Fibroblast of skin of right biceps (primary cell): Measurements from ENCODE around the gene CCN5.

ENCODE experiments used
- DNase-seq: peaks from one replicate; pipeline ENCODE4 v3.0.0-alpha.2; 2013

Gene CCN5

DNA sequence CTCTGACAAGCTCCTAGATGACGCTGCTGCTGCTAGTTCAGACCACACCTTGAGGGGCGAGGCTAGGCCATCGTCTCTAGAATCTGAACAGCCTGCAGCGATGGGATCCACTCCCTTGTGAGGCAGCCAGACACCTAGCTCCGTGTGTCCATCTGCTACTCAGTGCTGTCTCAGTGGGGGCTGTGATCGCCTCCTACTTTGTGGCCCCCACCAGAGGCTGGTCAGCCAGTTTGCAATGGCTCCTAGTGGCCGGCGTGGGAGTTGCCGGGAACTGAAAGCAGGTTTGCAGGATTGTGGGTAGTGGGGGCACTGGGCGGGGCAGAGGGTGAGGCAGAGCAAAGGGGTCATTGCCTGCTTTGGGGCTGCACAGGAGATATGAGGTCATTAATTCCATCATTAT lies 2.8 kb downstream of the CCN5 start:
- DNase-seq: no peak

DNA sequence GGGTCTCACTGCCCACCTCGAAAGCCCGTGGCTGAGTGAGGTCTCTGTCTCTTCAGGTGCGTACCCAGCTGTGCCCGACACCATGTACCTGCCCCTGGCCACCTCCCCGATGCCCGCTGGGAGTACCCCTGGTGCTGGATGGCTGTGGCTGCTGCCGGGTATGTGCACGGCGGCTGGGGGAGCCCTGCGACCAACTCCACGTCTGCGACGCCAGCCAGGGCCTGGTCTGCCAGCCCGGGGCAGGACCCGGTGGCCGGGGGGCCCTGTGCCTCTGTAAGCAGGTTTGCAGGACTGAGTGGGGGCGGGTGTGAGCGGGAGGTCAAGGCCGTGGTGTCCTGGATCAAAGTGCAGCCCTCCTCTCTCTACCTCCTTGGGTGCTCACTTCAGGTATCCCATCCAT lies 4.7 kb downstream of the CCN5 start:
- no peak for DNase-seq

- DNase-seq: peak; percentile 81
These were observed 5.4 kb downstream of the CCN5 start for GRCh38 chr20:44720621-44720996.

- DNase-seq: peak; percentile 88
These were observed 6.0 kb downstream of the CCN5 start for GRCh38 chr20:44720997-44721784.

- no peak for DNase-seq
These were observed 6.6 kb downstream of the CCN5 start for GRCh38 chr20:44721785-44722054.

DNA sequence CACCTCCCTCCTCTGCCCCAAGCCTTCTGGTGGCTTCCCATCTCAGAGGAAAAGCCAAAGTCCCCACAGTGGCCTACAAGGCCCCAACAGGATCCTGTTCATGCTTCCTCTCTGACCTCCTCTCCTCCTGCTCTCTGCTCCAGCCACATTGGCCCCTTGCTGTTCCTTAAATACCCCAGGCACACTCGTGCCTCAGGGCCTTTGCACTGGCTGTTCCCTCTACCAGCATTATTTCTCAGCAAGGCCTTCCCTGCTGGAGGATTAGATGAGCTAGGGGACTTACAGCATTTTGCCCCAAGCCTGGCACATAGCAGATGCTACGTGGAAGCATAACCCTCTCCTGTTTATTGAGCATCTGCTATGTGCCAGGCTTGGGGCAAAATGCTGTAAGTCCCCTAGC lies 7.8 kb downstream of the CCN5 start:
- no peak for DNase-seq

DNA sequence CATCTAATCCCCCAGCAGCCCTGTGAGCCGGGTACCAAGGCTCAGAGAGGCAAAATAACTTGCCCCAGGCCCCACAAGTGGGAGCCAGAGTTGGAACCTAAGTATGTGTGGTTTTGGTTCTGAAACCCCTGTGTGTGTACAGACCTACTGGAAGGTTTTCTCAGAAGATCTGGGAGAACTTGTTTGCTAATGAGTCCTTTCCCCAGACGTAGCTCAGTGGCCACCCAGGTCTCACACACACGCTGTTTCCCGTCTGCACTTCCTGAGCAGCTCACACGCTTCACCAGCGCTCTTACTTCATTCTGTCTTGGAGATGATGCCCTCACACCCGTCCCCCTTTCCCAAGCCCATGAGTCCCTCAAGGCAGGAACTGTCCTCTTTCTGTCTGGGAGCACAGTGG lies 8.2 kb downstream of the CCN5 start:
- peak; percentile 54 for DNase-seq

- DNase-seq: no peak
These were observed 8.7 kb downstream of the CCN5 start for GRCh38 chr20:44723798-44724362.

DNA sequence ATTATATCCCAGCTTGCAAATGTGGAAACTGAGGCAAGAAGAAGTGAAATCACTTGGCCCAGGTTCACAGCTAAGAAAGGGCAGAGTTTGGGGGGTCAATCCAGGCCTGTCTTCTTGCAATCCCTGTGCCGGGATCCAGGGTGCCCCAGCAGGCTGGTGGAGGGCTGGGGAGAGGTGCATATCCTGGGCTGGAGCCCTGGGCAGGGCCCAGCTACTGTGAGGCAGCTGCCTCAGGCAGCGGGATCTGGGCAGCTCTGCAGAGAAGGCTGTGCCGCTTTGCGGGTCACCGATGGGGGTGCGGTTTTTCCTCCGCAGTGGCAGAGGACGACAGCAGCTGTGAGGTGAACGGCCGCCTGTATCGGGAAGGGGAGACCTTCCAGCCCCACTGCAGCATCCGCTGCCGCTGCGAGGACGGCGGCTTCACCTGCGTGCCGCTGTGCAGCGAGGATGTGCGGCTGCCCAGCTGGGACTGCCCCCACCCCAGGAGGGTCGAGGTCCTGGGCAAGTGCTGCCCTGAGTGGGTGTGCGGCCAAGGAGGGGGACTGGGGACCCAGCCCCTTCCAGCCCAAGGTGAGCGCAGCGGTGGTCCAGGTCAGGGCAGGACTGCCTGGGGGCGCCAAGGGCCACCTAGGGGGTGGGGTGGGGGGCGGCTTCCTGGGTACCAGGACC lies 9.4 kb downstream of the CCN5 start:
- DNase-seq: no peak

DNA sequence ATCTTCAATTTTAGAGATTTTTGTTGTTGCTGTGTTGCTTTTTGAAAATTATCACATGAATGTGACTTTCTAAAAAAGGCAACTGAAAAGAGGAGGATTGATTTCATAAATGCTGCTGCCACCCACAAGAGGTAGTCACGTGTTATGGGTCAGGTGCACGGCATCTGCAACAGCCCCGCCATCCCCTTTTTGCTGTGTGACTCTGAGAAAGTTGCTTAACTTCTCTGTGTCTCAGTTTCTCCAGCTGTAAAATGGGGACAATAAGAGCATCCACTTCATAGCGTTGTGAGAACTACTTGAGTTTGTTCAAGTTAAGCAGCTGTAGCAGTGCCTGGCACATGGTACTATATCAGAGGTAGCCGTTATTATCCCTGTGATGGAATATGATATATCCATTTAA lies 10.7 kb downstream of the CCN5 start:
- DNase-seq: no peak

DNA sequence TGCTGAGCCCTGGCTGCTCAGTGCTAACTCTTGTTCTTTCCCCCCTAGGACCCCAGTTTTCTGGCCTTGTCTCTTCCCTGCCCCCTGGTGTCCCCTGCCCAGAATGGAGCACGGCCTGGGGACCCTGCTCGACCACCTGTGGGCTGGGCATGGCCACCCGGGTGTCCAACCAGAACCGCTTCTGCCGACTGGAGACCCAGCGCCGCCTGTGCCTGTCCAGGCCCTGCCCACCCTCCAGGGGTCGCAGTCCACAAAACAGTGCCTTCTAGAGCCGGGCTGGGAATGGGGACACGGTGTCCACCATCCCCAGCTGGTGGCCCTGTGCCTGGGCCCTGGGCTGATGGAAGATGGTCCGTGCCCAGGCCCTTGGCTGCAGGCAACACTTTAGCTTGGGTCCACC lies 11.9 kb downstream of the CCN5 start:
- no peak for DNase-seq

DNA sequence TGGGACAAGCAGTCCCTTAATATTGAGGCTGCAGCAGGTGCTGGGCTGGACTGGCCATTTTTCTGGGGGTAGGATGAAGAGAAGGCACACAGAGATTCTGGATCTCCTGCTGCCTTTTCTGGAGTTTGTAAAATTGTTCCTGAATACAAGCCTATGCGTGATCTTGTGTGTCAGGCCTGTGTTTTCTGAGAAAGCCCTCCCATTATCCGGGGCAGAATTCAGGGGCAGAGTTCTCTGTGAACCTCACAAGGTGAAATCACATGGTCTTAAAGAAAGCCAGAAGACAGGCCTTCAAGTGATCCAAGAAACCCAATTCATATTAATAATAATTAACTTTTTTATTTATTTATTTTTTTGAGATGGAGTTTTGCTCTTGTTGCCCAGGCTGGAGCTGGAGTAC lies 12.5 kb downstream of the CCN5 start:
- no peak for DNase-seq

DNA sequence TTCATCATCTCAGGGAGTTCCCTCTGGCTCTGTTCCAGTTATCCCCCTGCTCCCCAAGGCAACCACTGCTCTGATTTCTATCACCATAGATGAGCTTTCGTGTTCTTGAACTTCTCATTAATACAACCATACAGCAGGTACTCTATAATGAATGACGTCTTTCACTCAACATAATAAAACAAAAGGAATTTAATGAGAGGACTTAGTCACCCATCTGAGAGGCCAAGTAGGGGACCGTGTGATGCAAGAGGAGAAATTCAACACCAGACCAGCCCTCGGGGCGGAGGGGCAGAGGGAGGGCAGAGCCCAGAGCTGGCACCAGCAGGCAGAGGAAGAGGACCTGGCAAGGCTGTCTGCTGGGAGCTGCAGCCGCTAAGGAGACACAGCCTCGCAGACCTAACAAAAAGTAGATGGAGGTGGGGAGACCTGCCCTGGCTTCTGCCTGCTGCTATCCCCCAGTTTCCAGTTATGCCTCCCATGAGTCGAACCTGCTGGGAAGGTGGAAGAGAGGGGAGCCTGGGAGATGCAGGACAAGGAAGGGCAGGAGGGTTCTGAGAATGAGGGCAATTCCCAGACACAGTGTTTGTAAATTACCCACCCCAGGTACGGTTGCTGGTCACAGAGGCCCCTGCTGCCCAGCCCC lies 13.8 kb downstream of the CCN5 start:
- peak; percentile 90 for DNase-seq

DNA sequence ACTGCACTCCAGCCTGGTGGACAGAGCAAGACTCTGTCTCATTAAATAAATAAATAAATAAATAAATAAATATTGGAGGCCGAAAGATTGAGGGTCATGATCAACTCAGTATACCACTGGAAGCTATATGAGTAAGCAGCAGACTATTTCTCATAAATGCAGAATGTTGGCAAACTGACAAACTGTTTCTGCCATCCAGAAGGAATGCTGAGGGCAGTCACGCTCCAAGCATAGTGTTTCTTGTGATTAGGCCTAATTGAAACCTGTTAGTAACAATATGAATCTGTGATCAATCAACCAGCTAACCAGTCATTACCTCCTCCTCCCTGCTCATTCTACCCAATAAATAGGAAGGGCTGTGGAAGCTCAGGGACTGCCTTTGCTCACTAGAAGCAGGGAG lies 15.3 kb downstream of the CCN5 start:
- DNase-seq: peak; percentile 97

- DNase-seq: no peak
These were observed 16.5 kb downstream of the CCN5 start for GRCh38 chr20:44731657-44732056.

- no peak for DNase-seq
These were observed 17.2 kb downstream of the CCN5 start for GRCh38 chr20:44732327-44732726.

- DNase-seq: peak; percentile 68
These were observed 18.3 kb downstream of the CCN5 start for GRCh38 chr20:44733341-44734069.

- DNase-seq: peak; percentile 72
These were observed 19.8 kb downstream of the CCN5 start for GRCh38 chr20:44734938-44735337.

GRCh38 chr20:44735816-44736169 lies 20.6 kb downstream of the CCN5 start:
- DNase-seq: no peak

GRCh38 chr20:44736170-44737021 lies 21.2 kb downstream of the CCN5 start:
- DNase-seq: peak; percentile 92

GRCh38 chr20:44737116-44737515 lies 21.9 kb downstream of the CCN5 start:
- no peak for DNase-seq

GRCh38 chr20:44738813-44739477 lies 23.8 kb downstream of the CCN5 start:
- peak; percentile 73 for DNase-seq
